GM21360 (cell line): ENCODE results near the gene MEAF6.
A peak's percentile ranks its signal among the peaks of the same experiment; 100 is the strongest.
"Not testable (repeated sequence)": the region's sequence is repeated elsewhere in the genome, so short reads cannot be mapped to it uniquely, and the experiment has no call there.

Source experiments
- ATAC-seq: cut with Tn5 transposase; IDR thresholded peaks from one replicate; pipeline ENCODE4 v1.9.1; 2021; ENCODE audit warnings: mild to moderate bottlenecking, moderate library complexity; ENCODE audit not compliant: unreplicated experiment

Gene MEAF6

GRCh38 chr1:37532418-37533156, 18.0 kb upstream of the MEAF6 start:
- not testable (repeated sequence) for ATAC-seq

- ATAC-seq = not testable (repeated sequence)
These were observed 15.3 kb upstream of the MEAF6 start for GRCh38 chr1:37529888-37530287.

GRCh38 chr1:37519613-37520012, 5.0 kb upstream of the MEAF6 start:
- no peak for ATAC-seq

- not testable (repeated sequence) for ATAC-seq
These were observed 4.4 kb upstream of the MEAF6 start for GRCh38 chr1:37518929-37519328.

- not testable (repeated sequence) for ATAC-seq
These were observed 3.7 kb upstream of the MEAF6 start for GRCh38 chr1:37518241-37518640.

GRCh38 chr1:37517569-37517968, 3.0 kb upstream of the MEAF6 start:
- no peak for ATAC-seq

- ATAC-seq = peak; percentile 3
These were observed 844 bp upstream of the MEAF6 start for GRCh38 chr1:37515185-37516034.

GRCh38 chr1:37513795-37514349, 694 bp downstream of the MEAF6 start:
- peak; percentile 30 for ATAC-seq

- ATAC-seq = no peak
These were observed 5.4 kb downstream of the MEAF6 start for GRCh38 chr1:37509181-37509580.

GRCh38 chr1:37506740-37507139, 7.8 kb downstream of the MEAF6 start:
- ATAC-seq = no peak

- ATAC-seq = not testable (repeated sequence)
These were observed 11.8 kb downstream of the MEAF6 start for GRCh38 chr1:37502791-37503190.

- ATAC-seq = no peak
These were observed 12.5 kb downstream of the MEAF6 start for GRCh38 chr1:37502104-37502503.

GRCh38 chr1:37501661-37502060, 12.9 kb downstream of the MEAF6 start:
- ATAC-seq = no peak

- ATAC-seq = no peak
These were observed 15.5 kb downstream of the MEAF6 start for GRCh38 chr1:37498872-37499617.

GRCh38 chr1:37497832-37498231, 16.7 kb downstream of the MEAF6 start:
- ATAC-seq = no peak

- ATAC-seq = no peak
These were observed 18.7 kb downstream of the MEAF6 start for GRCh38 chr1:37495875-37496274.

GRCh38 chr1:37493336-37494098, 21.0 kb downstream of the MEAF6 start:
- ATAC-seq = no peak

GRCh38 chr1:37487619-37487984, 27.0 kb downstream of the MEAF6 start:
- ATAC-seq = no peak

- no peak for ATAC-seq
These were observed 27.6 kb downstream of the MEAF6 start for GRCh38 chr1:37486680-37487618.
